ENCODE measurements around the gene WDR18.
"Not testable (repeated sequence)": the region's sequence is repeated elsewhere in the genome, so short reads cannot be mapped to it uniquely, and the experiment has no call there.

Gene WDR18

GRCh38 chr19:950352-951066 is 33.6 kb upstream of the WDR18 start:
- DNase-seq = no peak

GRCh38 chr19:952049-952679 is 32.0 kb upstream of the WDR18 start:
- no peak for DNase-seq

GRCh38 chr19:952680-953444 is 31.3 kb upstream of the WDR18 start:
- DNase-seq = no peak

- DNase-seq = no peak
Measured at GRCh38 chr19:953445-954271, 30.5 kb upstream of the WDR18 start.

- DNase-seq = no peak
Measured at GRCh38 chr19:954272-954671, 29.9 kb upstream of the WDR18 start.

- DNase-seq = no peak
Measured at GRCh38 chr19:954672-955494, 29.3 kb upstream of the WDR18 start.

- DNase-seq = no peak
Measured at GRCh38 chr19:955803-956765, 28.1 kb upstream of the WDR18 start.

- DNase-seq = no peak
Measured at GRCh38 chr19:956766-957440, 27.2 kb upstream of the WDR18 start.

GRCh38 chr19:957578-957977 is 26.6 kb upstream of the WDR18 start:
- DNase-seq = not testable (repeated sequence)

- DNase-seq = no peak
Measured at GRCh38 chr19:958967-959855, 24.9 kb upstream of the WDR18 start.

GRCh38 chr19:960020-960419 is 24.1 kb upstream of the WDR18 start:
- DNase-seq = no peak

- DNase-seq = no peak
Measured at GRCh38 chr19:960601-960938, 23.6 kb upstream of the WDR18 start.

GRCh38 chr19:961866-962620 is 22.1 kb upstream of the WDR18 start:
- no peak for DNase-seq

- no peak for DNase-seq
Measured at GRCh38 chr19:962683-963400, 21.3 kb upstream of the WDR18 start.

- DNase-seq = no peak
Measured at GRCh38 chr19:963486-963951, 20.6 kb upstream of the WDR18 start.

GRCh38 chr19:964116-964520 is 20.0 kb upstream of the WDR18 start:
- no peak for DNase-seq

- no peak for DNase-seq
Measured at GRCh38 chr19:964761-965694, 19.1 kb upstream of the WDR18 start.
